Testis (tissue), 3 donors: ENCODE measurements around the gene CDYL. TPM values are rescaled to one million over a fixed set of nuclear protein-coding genes. Genes with fewer than 3 reads are reported as not detected.

Experiments
- DNase-seq: peaks from one replicate; pipeline ENCODE4 v3.0.0-alpha.2; 2019
- H3K27ac ChIP-seq, 2 donors: fragments of 200-600 bp; sonication (generic); one replicate each; pipeline ENCODE4 v1.5.1; 2019
- H3K27me3 ChIP-seq: fragments of 200-600 bp; sonication (generic); one replicate; pipeline ENCODE4 v1.5.1; 2019
- H3K36me3 ChIP-seq: fragments of 200-600 bp; sonication (generic); one replicate; pipeline ENCODE4 v1.5.1; 2017; ENCODE audit warnings: low read depth; ENCODE audit errors: missing control alignments
- H3K4me1 ChIP-seq: fragments of 200-600 bp; sonication (generic); one replicate; pipeline ENCODE4 v1.5.1; 2019
- H3K4me3 ChIP-seq, 2 donors: fragments of 200-600 bp; sonication (generic); one replicate each; pipeline ENCODE4 v1.5.1; 2017 to 2019
- H3K9me3 ChIP-seq: fragments of 200-600 bp; sonication (generic); one replicate; pipeline ENCODE4 v1.5.1; 2017
- POLR2A ChIP-seq: fragments of 450-650 bp; IDR thresholded peaks from one replicate; pipeline ENCODE4 v1.6.1; 2017; ENCODE audit warnings: antibody characterized with exemption, mild to moderate bottlenecking, moderate library complexity
- WGBS, 2 donors: methylation state at CpG; one replicate each; pipeline ENCODE4 v1.1.5; 2018; 5-methylcytosine and 5-hydroxymethylcytosine counted together
- intact Hi-C: fragments of 100-400 bp; cut with DNase I; formaldehyde crosslinking; loops from one replicate; pipeline ENCODE4 v1.15.1; 2023; ENCODE audit warnings: low total_unique reads
- polyA plus RNA-seq: library from polyadenylated mRNA; stranded (reverse); fragments of 350-450 nt; fragmentation: Illumina TruSeq; extraction: RNeasy Lipid Tissue Mini Kit (QIAGEN cat#74804); gene quantifications from one replicate; pipeline ENCODE4 v1.2.3, GENCODE V29; 2014; ENCODE audit warnings: low read depth, low replicate concordance; ENCODE audit not compliant: insufficient read depth
- total RNA-seq, 2 donors: library from RNA; depleted of rRNA; stranded (reverse); fragments of >200 nt; gene quantifications; one replicate each; pipeline ENCODE4 v1.2.3, GENCODE V29; 2016
- TF ChIP-seq, protein P1 (sequence below), 3 experiments: fragments of 450-650 bp in 2 of 3; fragments of 200-600 bp in 1 of 3; sonication (generic) in 1 of 3; IDR thresholded peaks; one replicate each; pipeline ENCODE4 v1.5.1; 2016 to 2019; ENCODE audit warnings: antibody characterized with exemption in 3 of 3, mild to moderate bottlenecking in 2 of 3, moderate library complexity in 1 of 3

CDYL gene
- total and polyA plus RNA-seq, 3 donors from 2014 or later = 26.8 to 72.8 (median 46.3) TPM

DNA sequence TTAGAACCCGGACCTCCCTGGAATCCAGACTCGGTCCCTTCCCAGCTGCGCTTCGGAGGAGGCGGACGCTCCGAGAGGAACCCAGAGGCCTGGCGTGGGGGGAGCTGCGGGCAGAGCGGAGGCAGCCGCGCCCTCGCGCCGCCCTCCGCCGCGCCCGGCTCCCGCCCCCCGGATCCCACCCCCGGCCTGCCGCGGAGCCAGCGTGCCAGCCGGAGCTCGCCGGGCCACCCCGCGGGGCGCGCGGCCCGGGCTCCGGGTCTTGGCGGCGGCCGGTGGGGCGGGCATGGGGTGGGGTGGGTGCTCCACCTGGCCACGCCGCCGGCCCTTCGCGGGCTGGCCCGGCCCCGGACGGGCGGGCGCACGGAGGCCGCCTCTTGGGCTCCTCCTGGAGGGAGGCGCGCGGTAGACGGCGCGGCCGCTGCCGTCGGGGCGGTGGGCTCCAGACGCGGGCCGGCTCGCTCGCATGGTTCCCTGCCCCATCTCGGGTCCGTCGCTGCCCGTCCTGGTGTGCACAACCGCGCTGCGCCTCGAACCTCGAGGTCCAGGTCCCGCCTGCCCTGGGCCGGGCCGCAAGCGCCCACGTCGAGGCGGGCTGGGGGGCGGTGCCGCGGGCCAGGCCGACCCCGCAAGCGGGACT is 592 bp upstream of the CDYL start:
- intact Hi-C loops = no loop called here
- Histone ChIP-seq H3K4me1 (peaks cover 19% of the 10 kb centered on the region), H3K27me3 (no peaks in the 10 kb centered on the region), H3K9me3 (no peaks in the 10 kb centered on the region), H3K36me3 (no peaks in the 10 kb centered on the region), H3K27ac (peak overlapping the region; percentile 50 to 76), H3K4me3 (peak overlapping the region; percentile 65 to 67)
- no peak for TF ChIP-seq POLR2A
- TF ChIP-seq, protein P1, sequence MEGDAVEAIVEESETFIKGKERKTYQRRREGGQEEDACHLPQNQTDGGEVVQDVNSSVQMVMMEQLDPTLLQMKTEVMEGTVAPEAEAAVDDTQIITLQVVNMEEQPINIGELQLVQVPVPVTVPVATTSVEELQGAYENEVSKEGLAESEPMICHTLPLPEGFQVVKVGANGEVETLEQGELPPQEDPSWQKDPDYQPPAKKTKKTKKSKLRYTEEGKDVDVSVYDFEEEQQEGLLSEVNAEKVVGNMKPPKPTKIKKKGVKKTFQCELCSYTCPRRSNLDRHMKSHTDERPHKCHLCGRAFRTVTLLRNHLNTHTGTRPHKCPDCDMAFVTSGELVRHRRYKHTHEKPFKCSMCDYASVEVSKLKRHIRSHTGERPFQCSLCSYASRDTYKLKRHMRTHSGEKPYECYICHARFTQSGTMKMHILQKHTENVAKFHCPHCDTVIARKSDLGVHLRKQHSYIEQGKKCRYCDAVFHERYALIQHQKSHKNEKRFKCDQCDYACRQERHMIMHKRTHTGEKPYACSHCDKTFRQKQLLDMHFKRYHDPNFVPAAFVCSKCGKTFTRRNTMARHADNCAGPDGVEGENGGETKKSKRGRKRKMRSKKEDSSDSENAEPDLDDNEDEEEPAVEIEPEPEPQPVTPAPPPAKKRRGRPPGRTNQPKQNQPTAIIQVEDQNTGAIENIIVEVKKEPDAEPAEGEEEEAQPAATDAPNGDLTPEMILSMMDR (IDR thresholded peaks at IDR 0.05) = peak in 2 of 3 experiments; percentile 12 to 20
- WGBS, 2 donors = 0% methylated on average over 29 of the region's 88 CpGs; no CpG with 5 or more reads in 1 of the 2 donors
- peak; percentile 75 for DNase-seq

DNA sequence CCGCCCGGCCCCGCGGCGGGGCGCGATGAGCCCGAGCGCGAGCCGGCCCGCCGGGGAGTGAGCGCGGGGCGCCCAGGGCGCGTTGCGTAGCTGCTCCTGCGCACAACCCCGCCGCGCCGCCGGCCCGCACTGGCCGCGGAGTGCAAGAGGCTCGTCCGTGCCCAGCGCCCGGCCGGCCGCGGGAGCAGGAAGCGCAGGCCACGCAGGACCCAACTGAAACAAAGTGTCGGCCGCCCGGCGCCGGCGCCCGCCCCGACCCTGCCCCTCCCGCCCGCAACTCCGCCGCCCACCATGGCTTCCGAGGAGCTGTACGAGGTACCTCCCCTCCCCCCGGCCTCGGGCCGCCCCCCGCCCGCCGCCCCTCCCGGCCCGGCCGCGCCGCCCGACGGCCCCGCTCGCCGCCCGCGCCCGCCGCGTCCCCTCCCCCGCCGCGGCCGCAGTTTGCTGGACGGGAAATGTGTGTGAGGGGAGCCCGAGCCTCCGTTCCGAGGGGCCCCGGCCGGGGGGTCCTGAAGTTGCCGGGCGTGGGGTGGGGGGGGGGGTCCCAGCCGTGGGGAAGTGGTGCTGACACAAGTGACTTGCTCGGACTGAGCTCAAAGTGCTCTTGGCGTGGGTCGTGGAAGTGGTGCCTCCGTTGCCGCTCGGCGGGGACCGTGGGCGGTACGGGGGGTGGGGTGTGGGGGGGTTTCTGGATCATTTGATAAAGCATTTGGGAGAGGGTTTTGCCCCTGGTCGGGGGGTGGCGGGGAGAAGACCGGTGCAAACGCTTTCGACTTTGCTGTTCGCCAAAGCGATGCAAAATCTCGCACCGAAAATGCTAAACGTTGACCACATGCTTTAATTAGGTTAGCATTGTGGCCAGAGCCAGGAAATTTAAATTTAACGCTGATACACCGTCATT is 539 bp downstream of the CDYL start:
- intact Hi-C loops = no loop called here
- H3K4me1 ChIP-seq = peaks cover 19% of the 10 kb centered on the region

DNA sequence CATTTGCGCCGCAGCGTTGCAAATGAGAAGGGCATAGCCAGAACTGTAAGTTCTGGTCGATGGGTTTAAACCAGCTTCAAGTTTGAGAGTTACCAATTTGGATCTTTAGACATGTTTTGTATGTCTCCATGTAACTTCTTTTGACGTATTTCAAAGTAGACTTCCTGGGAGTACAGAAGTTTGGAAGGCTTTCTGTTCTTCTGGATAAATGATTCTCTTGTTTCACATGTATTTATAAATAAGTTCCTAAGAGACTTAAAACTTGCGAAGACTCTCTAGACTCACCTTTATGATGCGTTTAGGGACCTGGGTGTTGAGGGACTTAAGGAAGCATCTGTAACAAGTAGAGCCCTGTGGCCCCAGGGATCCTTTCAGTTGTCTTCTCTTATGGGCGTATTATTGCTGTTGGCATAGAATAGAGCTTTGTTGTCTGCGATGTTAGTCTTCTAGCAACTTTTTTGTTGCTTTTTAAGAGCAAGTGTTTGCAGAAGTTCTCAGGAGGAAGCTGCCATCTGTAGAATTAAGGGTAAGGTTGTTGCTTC is 1.3 kb downstream of the CDYL start:
- 8 to 10% methylated on average over 9 of the region's 9 CpGs for WGBS, 2 donors
- intact Hi-C loops = no loop called here
- DNase-seq = no peak

More for the DNA sequence above, 539 bp downstream of the CDYL start:
- no peaks in the 10 kb centered on the region for H3K36me3 ChIP-seq
- TF ChIP-seq POLR2A = no peak
- TF ChIP-seq, protein P1 (IDR thresholded peaks at IDR 0.05) = no peak
- DNase-seq = peak; percentile 41
- WGBS, 2 donors = 2 to 4% methylated on average over 5 to 60 of the region's 107 CpGs
- no peaks in the 10 kb centered on the region for H3K27me3 ChIP-seq
- H3K4me3 ChIP-seq = peak overlapping the region; percentile 65 to 67
- no peaks in the 10 kb centered on the region for H3K9me3 ChIP-seq
- peak overlapping the region in 1 of 2 donors; percentile 79 for H3K27ac ChIP-seq

DNA sequence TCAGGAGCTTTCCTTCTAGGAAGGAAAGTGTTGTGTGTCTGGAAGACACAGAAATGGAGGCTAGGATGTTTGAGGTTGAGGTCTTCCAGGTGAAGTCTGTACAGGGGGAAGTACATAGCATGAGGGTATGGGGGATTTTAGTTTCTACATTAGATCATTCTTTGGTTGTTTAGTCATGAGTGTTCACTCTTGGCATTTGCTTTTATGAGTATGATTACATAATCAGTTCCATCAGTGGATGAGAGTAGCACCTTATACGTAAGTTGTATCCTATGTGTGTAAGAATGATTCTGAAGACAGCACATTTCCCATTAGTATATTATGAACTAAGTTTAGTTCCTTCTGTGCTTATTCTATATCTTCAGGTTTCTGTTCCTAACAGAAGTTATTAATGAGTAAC is 1.9 kb downstream of the CDYL start:
- DNase-seq = no peak
- H3K36me3 ChIP-seq = no peaks in the 10 kb centered on the region
- WGBS, 2 donors = 53 to 58% methylated on average over 1 of the region's 1 CpG
- intact Hi-C loops = no loop called here
- no peak for TF ChIP-seq POLR2A
- TF ChIP-seq, protein P1 (IDR thresholded peaks at IDR 0.05) = no peak
- H3K27ac ChIP-seq = no peak overlapping the region
- H3K4me1 ChIP-seq = peaks cover 19% of the 10 kb centered on the region
- H3K4me3 ChIP-seq = no peak overlapping the region
- no peaks in the 10 kb centered on the region for H3K9me3 ChIP-seq
- H3K27me3 ChIP-seq = no peaks in the 10 kb centered on the region

More for the DNA sequence above, 1.3 kb downstream of the CDYL start:
- no peak for TF ChIP-seq POLR2A
- TF ChIP-seq, protein P1 (IDR thresholded peaks at IDR 0.05) = no peak
- Histone ChIP-seq H3K4me1 (peaks cover 19% of the 10 kb centered on the region), H3K27me3 (no peaks in the 10 kb centered on the region), H3K36me3 (no peaks in the 10 kb centered on the region), H3K4me3 (peak overlapping the region; percentile 65 to 67), H3K9me3 (no peaks in the 10 kb centered on the region), H3K27ac (peak overlapping the region in 1 of 2 donors; percentile 79)
